ENCODE results near the gene AQP5.

GRCh38 chr12:49965836-49966235 is 4.2 kb downstream of the AQP5 start:
- TF ChIP-seq EZH2phosphoT487 (IDR thresholded peaks at IDR 0.05; ENCODE audit: insufficient read depth, low read depth) (no peak), EZH2 (IDR thresholded peaks at IDR 0.05; ENCODE audit: insufficient read depth, poor library complexity, severe bottlenecking) (no peak)

Data from GM23248 (cell line).